Caco-2 (cell line): ENCODE measurements around the gene ZNF507. TPM values are rescaled to one million over a fixed set of nuclear protein-coding genes. Genes with fewer than 3 reads are reported as not detected.

ENCODE experiments used
- BruUV-seq: library from RNA; stranded (reverse); fragments of 400-500 nt; replicated peaks from 2 replicates; lab custom pipeline; 2021; lab: Mats Ljungman, UMichigan
- CTCF ChIA-PET: fragments of 300-600 bp; sonication (Branson Sonifier 250); formaldehyde crosslinking; loops from one replicate; lab custom pipeline; 2022; ENCODE audit warnings: antibody characterized with exemption; lab: Charles Lee
- POLR2A ChIA-PET: fragments of 300-600 bp; sonication (Branson Sonifier 250); formaldehyde crosslinking; loops from one replicate; lab custom pipeline; 2022; ENCODE audit warnings: antibody characterized with exemption; lab: Charles Lee
- DNase-seq, 2 experiments: peaks; one replicate each; pipeline versions ENCODE4 v3.0.0 to v3.0.0-alpha.2; 2020 to 2022
- H3K27me3 ChIP-seq: replicated peaks from 2 replicates; pipeline ENCODE4 v1.6.0; 2011; ENCODE audit warnings: low read length; ENCODE audit not compliant: control insufficient read depth, insufficient read depth
- H3K36me3 ChIP-seq: 2 replicates; pipeline ENCODE4 v1.5.1; 2011; ENCODE audit warnings: low read length; ENCODE audit not compliant: control insufficient read depth, insufficient read depth
- H3K4me1 ChIP-seq: fragments of 250-450 bp; sonication (Bioruptor Pico); 2 replicates; pipeline ENCODE4 v1.5.1; 2020; ENCODE audit warnings: mild to moderate bottlenecking
- H3K4me3 ChIP-seq: 2 replicates; pipeline ENCODE4 v1.5.1; 2011; ENCODE audit warnings: low read depth, mild to moderate bottlenecking, control low read depth, low read length
- H3K9me3 ChIP-seq: fragments of 250-450 bp; sonication (Bioruptor Pico); 2 replicates; pipeline ENCODE4 v1.5.1; 2020; ENCODE audit warnings: mild to moderate bottlenecking, moderate library complexity
- H3K27ac Mint-ChIP-seq: one replicate; pipeline ENCODE4 v1.8.0; 2022; ENCODE audit warnings: mixed read lengths; ENCODE audit not compliant: unreplicated experiment
- H3K27me3 Mint-ChIP-seq: one replicate; pipeline ENCODE4 v1.8.0; 2022; ENCODE audit warnings: mixed read lengths; ENCODE audit not compliant: insufficient read depth, unreplicated experiment
- H3K36me3 Mint-ChIP-seq: one replicate; pipeline ENCODE4 v1.8.0; 2022; ENCODE audit warnings: mild to moderate bottlenecking, mixed read lengths; ENCODE audit not compliant: insufficient read depth, unreplicated experiment
- H3K4me1 Mint-ChIP-seq: one replicate; pipeline ENCODE4 v1.8.0; 2022; ENCODE audit warnings: low read depth, mixed read lengths; ENCODE audit not compliant: unreplicated experiment
- H3K4me3 Mint-ChIP-seq: one replicate; pipeline ENCODE4 v1.8.0; 2022; ENCODE audit warnings: mild to moderate bottlenecking, moderate library complexity, mixed read lengths; ENCODE audit not compliant: unreplicated experiment
- H3K9me3 Mint-ChIP-seq: one replicate; pipeline ENCODE4 v1.8.0; 2022; ENCODE audit warnings: mixed read lengths; ENCODE audit not compliant: unreplicated experiment
- CTCF ChIP-seq, 2 experiments: fragments of 200-600 bp in 1 of 2; IDR thresholded peaks; 1 replicate in 1 of 2; 2 replicates in 1 of 2; pipeline versions ENCODE4 v1.5.1 to v1.8.0; 2011 to 2022; ENCODE audit warnings: antibody characterized with exemption in 1 of 2, control low read depth in 1 of 2, inconsistent platforms in 1 of 2, low read depth in 1 of 2, low read length in 1 of 2, mild to moderate bottlenecking in 1 of 2, moderate library complexity in 1 of 2; ENCODE audit not compliant: insufficient read depth in 1 of 2, severe bottlenecking in 1 of 2, unreplicated experiment in 1 of 2
- intact Hi-C: fragments of 100-400 bp; cut with micrococcal nuclease; formaldehyde crosslinking; loops from one replicate; pipeline ENCODE4 v1.10.0; 2022; ENCODE audit not compliant: unreplicated experiment
- total RNA-seq: library from RNA; stranded (reverse); gene quantifications from 2 replicates; pipeline ENCODE4 v1.2.3, GENCODE V29; 2022

Gene ZNF507
- total RNA-seq, 1 experiment from 2014 or later = 27.4 TPM

DNA sequence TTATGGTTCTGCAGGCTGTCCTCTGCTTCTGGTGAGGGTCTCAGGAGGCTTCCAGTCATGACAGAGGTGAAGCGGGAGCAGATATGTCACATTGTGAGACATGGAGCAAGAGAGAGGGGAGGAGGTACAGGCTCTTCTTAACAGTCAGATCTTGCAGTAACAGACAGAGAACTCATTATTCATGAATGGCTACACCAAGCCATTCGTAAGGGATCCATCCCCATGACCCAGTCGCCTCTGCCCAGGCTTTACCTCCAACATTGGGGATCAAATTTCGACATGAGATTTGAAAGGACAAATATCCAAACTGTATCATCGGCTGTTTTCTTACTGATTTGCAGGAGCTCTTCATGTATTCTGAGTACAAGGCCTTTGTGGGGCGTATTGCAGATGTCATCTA is 21.7 kb downstream of the ZNF507 start:
- no peak overlapping the region for H3K27ac Mint-ChIP-seq
- H3K4me3 Mint-ChIP-seq = no peak overlapping the region
- CTCF ChIA-PET = no interaction called here

DNA sequence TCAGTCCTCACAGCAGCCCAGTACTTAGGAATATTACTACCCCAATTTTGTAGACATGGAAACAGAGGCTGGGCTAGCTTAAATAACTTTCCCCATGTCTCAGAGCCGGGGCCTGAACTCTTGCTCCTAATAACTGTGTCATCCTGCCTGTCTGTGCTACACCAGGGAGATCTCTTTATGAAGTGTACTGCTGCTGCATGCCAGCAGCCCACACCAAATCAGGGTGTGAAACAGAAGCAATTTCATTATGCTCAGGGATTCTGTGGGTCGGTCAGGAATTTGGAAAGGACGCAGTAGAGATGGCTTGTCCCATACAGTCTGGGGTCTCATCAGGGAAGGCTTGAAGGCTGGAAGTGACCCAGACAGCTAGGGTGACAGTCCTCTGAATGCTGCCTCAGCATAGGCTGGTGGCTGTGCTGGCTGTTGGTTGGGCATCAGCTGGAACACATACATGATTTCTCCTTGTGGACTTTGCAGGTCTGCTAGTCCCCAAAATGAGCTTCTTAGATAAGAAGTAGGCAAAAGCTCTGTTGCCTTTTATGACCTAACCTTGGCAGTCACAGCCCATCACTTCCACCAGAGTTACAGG is 22.6 kb downstream of the ZNF507 start:
- H3K36me3 ChIP-seq = no peaks in the 10 kb centered on the region; the same call in 1 of the 2 replicates
- Mint-ChIP-seq H3K27me3 (no peaks in the 10 kb centered on the region), H3K9me3 (no peaks in the 10 kb centered on the region), H3K4me3 (no peak overlapping the region), H3K36me3 (peaks cover 78% of the 10 kb centered on the region), H3K4me1 (peaks cover 37% of the 10 kb centered on the region), H3K27ac (no peak overlapping the region)
- no peak for DNase-seq
- BruUV-seq = no TSS peak
- H3K27me3 ChIP-seq = no peaks in the 10 kb centered on the region
- no peak overlapping the region for H3K4me3 ChIP-seq
- peaks cover 6% of the 10 kb centered on the region; the same call in 1 of the 2 replicates for H3K9me3 ChIP-seq
- ChIA-PET CTCF (no interaction called here), POLR2A (interaction anchor here (1.0 kb wide), 1 partner anchor 37 kb away, joined by 3 read pairs; the partner anchor contains the start of gene DPY19L3)
- intact Hi-C loops = no loop called here
- peaks cover 25% of the 10 kb centered on the region for H3K4me1 ChIP-seq
- TF ChIP-seq CTCF (IDR thresholded peaks at IDR 0.05; ENCODE audit: insufficient read depth in 1 of 2, low read depth in 1 of 2, low read length in 1 of 2, severe bottlenecking in 1 of 2, unreplicated experiment in 1 of 2) = no peak

More for the DNA sequence above, 21.7 kb downstream of the ZNF507 start:
- Histone ChIP-seq H3K27me3 (no peaks in the 10 kb centered on the region), H3K4me3 (no peak overlapping the region), H3K9me3 (no peaks in the 10 kb centered on the region), H3K36me3 (no peaks in the 10 kb centered on the region; the same call in 1 of the 2 replicates), H3K4me1 (peaks cover 25% of the 10 kb centered on the region)
- Mint-ChIP-seq H3K9me3 (no peaks in the 10 kb centered on the region), H3K4me1 (peaks cover 35% of the 10 kb centered on the region), H3K36me3 (peaks cover 71% of the 10 kb centered on the region), H3K27me3 (no peaks in the 10 kb centered on the region)
- no peak for TF ChIP-seq CTCF (IDR thresholded peaks at IDR 0.05; ENCODE audit: insufficient read depth in 1 of 2, low read depth in 1 of 2, low read length in 1 of 2, severe bottlenecking in 1 of 2, unreplicated experiment in 1 of 2)
- POLR2A ChIA-PET = interaction anchor here (1.0 kb wide), 1 partner anchor 22 kb away, joined by 5 read pairs; the partner anchor contains the start of gene ZNF507
- intact Hi-C loops = no loop called here
- DNase-seq = no peak
- BruUV-seq = no TSS peak

DNA sequence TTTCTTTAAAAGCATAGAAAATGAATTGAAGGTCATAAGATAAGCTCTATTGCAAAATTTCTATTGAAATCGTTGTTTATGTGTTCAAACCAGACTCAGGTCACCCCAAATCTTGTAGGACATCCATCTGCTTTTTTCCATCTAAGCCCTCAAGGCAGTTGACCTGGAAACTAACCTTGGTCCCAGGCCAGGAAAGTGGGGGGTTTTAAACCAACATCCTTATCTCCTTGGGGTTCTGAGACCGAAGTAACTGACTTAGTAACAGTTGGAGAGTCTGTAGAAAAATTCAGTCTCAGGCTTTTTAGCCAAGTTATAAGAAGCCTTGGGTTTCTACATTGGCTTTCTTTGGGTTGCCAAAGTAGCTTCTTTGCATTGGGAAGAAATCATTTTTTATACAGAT is 23.4 kb downstream of the ZNF507 start:
- Mint-ChIP-seq H3K27ac (no peak overlapping the region), H3K4me3 (no peak overlapping the region), H3K27me3 (no peaks in the 10 kb centered on the region), H3K36me3 (peaks cover 78% of the 10 kb centered on the region), H3K4me1 (peaks cover 37% of the 10 kb centered on the region), H3K9me3 (no peaks in the 10 kb centered on the region)
- Histone ChIP-seq H3K9me3 (peaks cover 6% of the 10 kb centered on the region; the same call in 1 of the 2 replicates), H3K4me1 (peaks cover 23% of the 10 kb centered on the region), H3K36me3 (no peaks in the 10 kb centered on the region; the same call in 1 of the 2 replicates), H3K27me3 (no peaks in the 10 kb centered on the region), H3K4me3 (no peak overlapping the region)
- intact Hi-C loops = no loop called here
- TF ChIP-seq CTCF (IDR thresholded peaks at IDR 0.05; ENCODE audit: insufficient read depth in 1 of 2, low read depth in 1 of 2, low read length in 1 of 2, severe bottlenecking in 1 of 2, unreplicated experiment in 1 of 2) = no peak
- no TSS peak for BruUV-seq
- CTCF ChIA-PET = no interaction called here
- POLR2A ChIA-PET = interaction anchor here (1.0 kb wide), 1 partner anchor 37 kb away, joined by 3 read pairs; the partner anchor contains the start of gene DPY19L3
- DNase-seq = no peak
